GM19468 (cell line): ENCODE data around the gene GALNT9.
"Not testable (repeated sequence)": the region's sequence is repeated elsewhere in the genome, so short reads cannot be mapped to it uniquely, and the experiment has no call there.

Experiments
- ATAC-seq: cut with Tn5 transposase; IDR thresholded peaks from one replicate; pipeline ENCODE4 v1.9.1; 2021; ENCODE audit warnings: mild to moderate bottlenecking, moderate library complexity, moderate number of reproducible peaks; ENCODE audit not compliant: unreplicated experiment; ENCODE audit errors: extremely low read depth

The GALNT9 gene

GRCh38 chr12:132243596-132244310, 85.6 kb downstream of the GALNT9 start:
- no peak for ATAC-seq

- ATAC-seq: not testable (repeated sequence)
Measured at GRCh38 chr12:132243171-132243570, 86.2 kb downstream of the GALNT9 start.

GRCh38 chr12:132240669-132241007, 88.8 kb downstream of the GALNT9 start:
- not testable (repeated sequence) for ATAC-seq

GRCh38 chr12:132239796-132240668, 89.4 kb downstream of the GALNT9 start:
- ATAC-seq: no peak

GRCh38 chr12:132239392-132239791, 90.0 kb downstream of the GALNT9 start:
- ATAC-seq: no peak

- ATAC-seq: no peak
Measured at GRCh38 chr12:132238884-132239283, 90.5 kb downstream of the GALNT9 start.

GRCh38 chr12:132238488-132238854, 90.9 kb downstream of the GALNT9 start:
- ATAC-seq: no peak

- no peak for ATAC-seq
Measured at GRCh38 chr12:132237772-132238487, 91.5 kb downstream of the GALNT9 start.

- no peak for ATAC-seq
Measured at GRCh38 chr12:132236930-132237771, 92.2 kb downstream of the GALNT9 start.

- no peak for ATAC-seq
Measured at GRCh38 chr12:132236129-132236929, 93.1 kb downstream of the GALNT9 start.

- ATAC-seq: no peak
Measured at GRCh38 chr12:132235116-132235820, 94.1 kb downstream of the GALNT9 start.

- no peak for ATAC-seq
Measured at GRCh38 chr12:132230381-132230780, 99.0 kb downstream of the GALNT9 start.

- ATAC-seq: no peak
Measured at GRCh38 chr12:132229926-132230325, 99.5 kb downstream of the GALNT9 start.

GRCh38 chr12:132229193-132229760, 100.1 kb downstream of the GALNT9 start:
- ATAC-seq: no peak

- ATAC-seq: no peak
Measured at GRCh38 chr12:132228476-132229192, 100.8 kb downstream of the GALNT9 start.

- no peak for ATAC-seq
Measured at GRCh38 chr12:132227782-132228475, 101.5 kb downstream of the GALNT9 start.

- ATAC-seq: no peak
Measured at GRCh38 chr12:132227118-132227517, 102.3 kb downstream of the GALNT9 start.
